Neural progenitor cell (in vitro differentiated cells): ENCODE data around the gene UAP1L1. TPM values are rescaled to one million over a fixed set of nuclear protein-coding genes. Genes with fewer than 3 reads are reported as not detected.

ENCODE experiments used
- DNase-seq: peaks from one replicate; pipeline ENCODE4 v3.0.0-alpha.2; 2016; ENCODE audit warnings: low spot score
- H2AFZ ChIP-seq: fragments of 200-600 bp; sonication (generic); replicated peaks from 2 replicates; pipeline ENCODE4 v1.6.1; 2016; ENCODE audit warnings: antibody characterized with exemption
- H3F3A ChIP-seq: fragments of 200-600 bp; sonication (generic); 2 replicates; pipeline ENCODE4 v1.6.1; 2016; ENCODE audit warnings: antibody characterized with exemption, low read depth
- H3K27ac ChIP-seq: fragments of 200-600 bp; sonication (generic); 2 replicates; pipeline ENCODE4 v1.5.1; 2016; ENCODE audit warnings: mild to moderate bottlenecking
- H3K27me3 ChIP-seq: fragments of 200-600 bp; sonication (generic); 2 replicates; pipeline ENCODE4 v1.6.1; 2016; ENCODE audit warnings: mild to moderate bottlenecking, moderate library complexity
- H3K36me3 ChIP-seq: fragments of 200-600 bp; sonication (generic); 2 replicates; pipeline ENCODE4 v1.5.1; 2016
- H3K4me1 ChIP-seq: fragments of 200-600 bp; sonication (generic); 2 replicates; pipeline ENCODE4 v1.6.1; 2016; ENCODE audit warnings: mixed run types
- H3K4me2 ChIP-seq: fragments of 200-600 bp; sonication (generic); 2 replicates; pipeline ENCODE4 v1.6.1; 2016
- H3K4me3 ChIP-seq: fragments of 200-600 bp; sonication (generic); 2 replicates; pipeline ENCODE4 v1.5.1; 2016
- H3K79me2 ChIP-seq: fragments of 200-600 bp; sonication (generic); 2 replicates; pipeline ENCODE4 v1.6.1; 2016; ENCODE audit warnings: low read depth
- H3K9ac ChIP-seq: fragments of 200-600 bp; sonication (generic); 2 replicates; pipeline ENCODE4 v1.6.1; 2016
- H3K9me3 ChIP-seq: fragments of 200-600 bp; sonication (generic); 2 replicates; pipeline ENCODE4 v1.5.1; 2016; ENCODE audit warnings: low read depth
- H4K20me1 ChIP-seq: fragments of 200-600 bp; sonication (generic); 2 replicates; pipeline ENCODE4 v1.6.1; 2016; ENCODE audit warnings: low read depth
- H3K27ac Mint-ChIP-seq: 3 replicates; pipeline ENCODE4 v1.8.0; 2021; ENCODE audit warnings: mixed read lengths
- H3K27me3 Mint-ChIP-seq: 2 replicates; pipeline ENCODE4 v1.8.0; 2022; ENCODE audit warnings: low read depth, mild to moderate bottlenecking, inconsistent platforms, moderate library complexity, mixed read lengths; ENCODE audit not compliant: insufficient read depth
- H3K36me3 Mint-ChIP-seq: 3 replicates; pipeline ENCODE4 v1.8.0; 2021; ENCODE audit warnings: mixed read lengths
- H3K4me1 Mint-ChIP-seq: 3 replicates; pipeline ENCODE4 v1.8.0; 2021; ENCODE audit warnings: mixed read lengths
- H3K4me3 Mint-ChIP-seq: 3 replicates; pipeline ENCODE4 v1.8.0; 2021; ENCODE audit warnings: mild to moderate bottlenecking, moderate library complexity, mixed read lengths
- H3K9me3 Mint-ChIP-seq: 3 replicates; pipeline ENCODE4 v1.8.0; 2020; ENCODE audit warnings: mixed read lengths
- EZH2 ChIP-seq: fragments of 200-600 bp; sonication (generic); IDR thresholded peaks from 2 replicates; pipeline ENCODE4 v1.6.1; 2017; ENCODE audit warnings: antibody characterized with exemption, mild to moderate bottlenecking, moderate library complexity
- EZH2phosphoT487 ChIP-seq: fragments of 200-600 bp; sonication (generic); IDR thresholded peaks from 2 replicates; pipeline ENCODE4 v1.6.1; 2017; ENCODE audit warnings: antibody characterized with exemption
- total RNA-seq: library from RNA; depleted of rRNA; stranded (reverse); fragments of >200 nt; gene quantifications from 2 replicates; pipeline ENCODE4 v1.2.3, GENCODE V29; 2015; ENCODE audit warnings: low replicate concordance
- TF ChIP-seq, protein P1 (sequence below): fragments of 200-600 bp; sonication (generic); IDR thresholded peaks from 2 replicates; pipeline ENCODE4 v1.5.1; 2017; ENCODE audit warnings: antibody characterized with exemption, mild to moderate bottlenecking

UAP1L1 gene
- total RNA-seq, 1 donor from 2014 or later = 0.51 TPM

DNA sequence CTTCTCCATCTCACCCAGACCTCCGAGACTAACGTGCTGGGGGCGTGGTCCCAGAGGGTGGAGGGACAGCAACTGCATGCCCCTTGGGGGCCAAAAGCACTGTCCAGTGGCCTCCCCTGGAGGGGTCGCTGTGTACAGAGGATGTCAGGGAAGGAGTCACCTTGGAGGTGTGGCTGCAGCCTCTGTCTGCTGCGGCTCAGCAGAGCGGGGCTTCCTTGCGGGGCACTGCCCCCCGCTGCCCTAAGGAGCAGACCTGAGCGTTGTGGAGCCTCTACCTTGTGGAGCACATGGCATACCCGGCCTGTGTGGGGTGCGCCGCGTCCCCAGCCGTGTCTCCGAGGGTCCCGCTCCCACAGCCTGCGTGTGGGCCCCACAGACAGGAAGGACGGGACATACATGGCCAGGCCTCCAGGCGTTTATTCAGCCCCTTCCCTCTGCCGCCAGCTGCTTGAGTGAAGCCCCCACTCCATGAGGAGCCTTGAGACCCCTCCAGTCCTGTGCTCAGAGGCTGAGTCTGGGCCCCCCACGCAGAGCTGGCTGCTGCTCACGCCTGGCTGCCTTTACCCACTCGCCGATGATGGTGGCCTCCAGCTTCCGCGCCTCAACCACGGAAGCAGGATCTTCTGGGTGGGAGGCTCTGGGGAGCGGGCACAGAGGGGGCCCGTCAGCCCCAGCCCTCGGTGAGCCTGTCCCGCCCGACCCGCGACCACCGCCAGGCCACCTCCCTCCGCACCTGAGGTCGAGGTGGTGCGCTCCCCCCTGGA is 33.0 kb downstream of the UAP1L1 start:
- Histone ChIP-seq H3K36me3 (no peaks in the 10 kb centered on the region), H4K20me1 (no peaks in the 10 kb centered on the region), H3K4me3 (no peak overlapping the region), H3K4me2 (no peak overlapping the region), H3K9me3 (no peaks in the 10 kb centered on the region), H3K9ac (no peak overlapping the region), H3F3A (no peaks in the 10 kb centered on the region), H3K79me2 (no peaks in the 10 kb centered on the region), H3K27ac (no peak overlapping the region), H2AFZ (no peak overlapping the region), H3K27me3 (peaks cover 31% of the 10 kb centered on the region), H3K4me1 (peaks cover 8% of the 10 kb centered on the region)
- Mint-ChIP-seq H3K9me3 (no peaks in the 10 kb centered on the region), H3K27ac (no peak overlapping the region), H3K36me3 (no peaks in the 10 kb centered on the region), H3K4me3 (no peak overlapping the region), H3K4me1 (no peaks in the 10 kb centered on the region), H3K27me3 (peaks cover 5% of the 10 kb centered on the region)
- DNase-seq = no peak
- TF ChIP-seq, protein P1, sequence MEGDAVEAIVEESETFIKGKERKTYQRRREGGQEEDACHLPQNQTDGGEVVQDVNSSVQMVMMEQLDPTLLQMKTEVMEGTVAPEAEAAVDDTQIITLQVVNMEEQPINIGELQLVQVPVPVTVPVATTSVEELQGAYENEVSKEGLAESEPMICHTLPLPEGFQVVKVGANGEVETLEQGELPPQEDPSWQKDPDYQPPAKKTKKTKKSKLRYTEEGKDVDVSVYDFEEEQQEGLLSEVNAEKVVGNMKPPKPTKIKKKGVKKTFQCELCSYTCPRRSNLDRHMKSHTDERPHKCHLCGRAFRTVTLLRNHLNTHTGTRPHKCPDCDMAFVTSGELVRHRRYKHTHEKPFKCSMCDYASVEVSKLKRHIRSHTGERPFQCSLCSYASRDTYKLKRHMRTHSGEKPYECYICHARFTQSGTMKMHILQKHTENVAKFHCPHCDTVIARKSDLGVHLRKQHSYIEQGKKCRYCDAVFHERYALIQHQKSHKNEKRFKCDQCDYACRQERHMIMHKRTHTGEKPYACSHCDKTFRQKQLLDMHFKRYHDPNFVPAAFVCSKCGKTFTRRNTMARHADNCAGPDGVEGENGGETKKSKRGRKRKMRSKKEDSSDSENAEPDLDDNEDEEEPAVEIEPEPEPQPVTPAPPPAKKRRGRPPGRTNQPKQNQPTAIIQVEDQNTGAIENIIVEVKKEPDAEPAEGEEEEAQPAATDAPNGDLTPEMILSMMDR = no peak

DNA sequence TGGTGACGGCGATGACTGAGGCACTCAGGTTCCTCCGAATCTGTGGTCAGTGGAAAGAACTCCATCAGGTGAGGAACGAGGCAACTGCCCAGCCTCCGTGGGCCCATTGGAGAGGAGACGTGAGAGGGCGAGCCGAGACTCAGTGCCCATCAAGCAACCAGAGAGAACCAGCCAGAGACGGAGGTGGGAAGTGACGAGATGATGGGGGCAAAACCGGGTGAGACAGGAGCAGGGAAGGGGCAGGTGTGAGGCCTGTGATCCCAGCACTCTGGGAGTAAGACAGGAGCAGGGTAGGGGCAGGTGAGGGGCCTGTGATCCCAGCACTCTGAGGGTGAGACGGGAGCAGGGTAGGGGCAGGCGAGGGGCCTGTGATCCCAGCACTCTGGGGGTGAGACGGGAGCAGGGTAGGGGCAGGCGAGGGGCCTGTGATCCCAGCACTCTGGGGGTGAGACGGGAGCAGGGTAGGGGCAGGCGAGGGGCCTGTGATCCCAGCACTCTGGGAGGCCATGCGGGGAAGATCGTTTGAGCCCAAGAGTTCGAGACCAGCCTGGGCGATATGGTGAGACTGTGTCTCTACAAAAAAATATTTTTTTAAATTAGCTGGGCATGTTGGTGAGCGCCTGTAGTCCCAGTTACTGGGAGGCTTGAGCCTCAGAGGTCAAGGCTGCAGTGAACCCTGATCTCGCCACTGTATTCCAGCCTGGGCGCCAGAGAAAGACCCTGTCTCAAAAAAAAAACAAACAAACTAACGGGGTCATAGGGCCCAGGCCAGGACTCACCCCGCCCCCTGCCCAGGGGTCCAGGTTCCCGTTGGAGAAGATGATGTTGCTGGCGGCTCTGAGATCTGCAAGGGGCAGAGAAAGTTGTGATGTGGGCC is 33.8 kb downstream of the UAP1L1 start:
- H3K9me3 Mint-ChIP-seq = no peaks in the 10 kb centered on the region
- Histone ChIP-seq H2AFZ (no peak overlapping the region), H3K27me3 (peaks cover 39% of the 10 kb centered on the region), H3K36me3 (no peaks in the 10 kb centered on the region), H4K20me1 (no peaks in the 10 kb centered on the region), H3K27ac (no peak overlapping the region), H3K4me1 (peaks cover 8% of the 10 kb centered on the region), H3K9ac (no peak overlapping the region), H3K4me3 (no peak overlapping the region), H3K79me2 (no peaks in the 10 kb centered on the region), H3K9me3 (no peaks in the 10 kb centered on the region), H3K4me2 (no peak overlapping the region), H3F3A (no peaks in the 10 kb centered on the region)
- peaks cover 8% of the 10 kb centered on the region for H3K27me3 Mint-ChIP-seq
- H3K27ac Mint-ChIP-seq = no peak overlapping the region
- TF ChIP-seq, protein P1 = no peak
- no peak for TF ChIP-seq EZH2phosphoT487
- TF ChIP-seq EZH2 = no peak
- DNase-seq = no peak
- H3K36me3 Mint-ChIP-seq = no peaks in the 10 kb centered on the region
- H3K4me1 Mint-ChIP-seq = no peaks in the 10 kb centered on the region
- no peak overlapping the region for H3K4me3 Mint-ChIP-seq

DNA sequence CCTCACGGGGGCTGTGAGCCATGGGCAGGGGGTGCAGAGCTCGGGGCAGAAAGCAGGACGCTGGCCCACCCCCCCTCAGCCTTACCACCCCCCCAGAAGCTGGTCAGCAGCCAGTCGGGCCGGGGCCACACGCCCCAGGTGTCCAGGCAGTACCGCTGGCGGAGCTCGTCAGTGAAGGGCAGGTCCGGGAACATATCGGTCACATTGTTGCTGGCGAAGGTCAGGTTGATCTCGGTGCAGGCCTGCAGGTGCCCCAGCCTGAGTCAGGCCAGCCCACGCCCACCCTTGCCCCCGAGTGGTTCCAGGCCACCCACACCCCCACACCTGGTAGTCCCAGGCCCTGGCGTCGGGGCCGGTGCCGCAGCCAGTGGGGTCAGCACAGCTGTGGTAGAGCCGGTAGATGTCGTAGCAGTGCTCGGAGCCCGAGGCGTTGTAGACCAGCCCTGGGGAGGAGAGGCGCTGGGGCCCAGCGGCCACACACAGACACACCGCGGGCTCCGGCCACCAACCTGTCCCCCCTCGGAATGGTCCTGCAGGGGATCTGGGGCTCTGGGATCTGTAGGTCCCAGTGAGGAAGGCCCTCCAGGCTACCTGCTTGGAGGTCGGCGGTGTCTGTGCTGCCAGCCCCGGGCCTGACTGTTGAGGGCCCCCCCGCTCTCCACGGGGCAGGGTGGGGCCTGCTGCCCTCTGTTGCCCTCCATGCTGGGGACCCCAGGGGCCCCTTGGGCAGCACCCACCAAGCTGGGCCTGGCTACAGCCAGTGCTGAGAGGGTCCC is 34.7 kb downstream of the UAP1L1 start:
- Histone ChIP-seq H3K9me3 (no peaks in the 10 kb centered on the region), H3K4me1 (peaks cover 8% of the 10 kb centered on the region), H3K27ac (no peak overlapping the region), H3K4me2 (no peak overlapping the region), H2AFZ (no peak overlapping the region), H3K27me3 (peaks cover 48% of the 10 kb centered on the region), H3K4me3 (no peak overlapping the region), H3K36me3 (no peaks in the 10 kb centered on the region), H4K20me1 (no peaks in the 10 kb centered on the region), H3K9ac (no peak overlapping the region), H3F3A (no peaks in the 10 kb centered on the region), H3K79me2 (no peaks in the 10 kb centered on the region)
- no peak for DNase-seq
- TF ChIP-seq EZH2phosphoT487 (no peak), EZH2 (no peak)
- TF ChIP-seq, protein P1 = no peak
- peaks cover 13% of the 10 kb centered on the region for H3K27me3 Mint-ChIP-seq
- H3K27ac Mint-ChIP-seq = no peak overlapping the region
- H3K9me3 Mint-ChIP-seq = no peaks in the 10 kb centered on the region
- no peaks in the 10 kb centered on the region for H3K36me3 Mint-ChIP-seq
- H3K4me1 Mint-ChIP-seq = no peaks in the 10 kb centered on the region
- H3K4me3 Mint-ChIP-seq = no peak overlapping the region
